ENCODE measurements around the gene CASP5. TPM values are rescaled to one million over a fixed set of nuclear protein-coding genes. Genes with fewer than 3 reads are reported as not detected.

CASP5 gene
- polyA plus RNA-seq, 1 experiment, result not detected

- no peak for DNase-seq (ENCODE audit: low read depth)
- CTCF ChIA-PET, result no interaction called here
Measured at GRCh38 chr11:105005451-105005845, 17.5 kb downstream of the CASP5 start.

DNA sequence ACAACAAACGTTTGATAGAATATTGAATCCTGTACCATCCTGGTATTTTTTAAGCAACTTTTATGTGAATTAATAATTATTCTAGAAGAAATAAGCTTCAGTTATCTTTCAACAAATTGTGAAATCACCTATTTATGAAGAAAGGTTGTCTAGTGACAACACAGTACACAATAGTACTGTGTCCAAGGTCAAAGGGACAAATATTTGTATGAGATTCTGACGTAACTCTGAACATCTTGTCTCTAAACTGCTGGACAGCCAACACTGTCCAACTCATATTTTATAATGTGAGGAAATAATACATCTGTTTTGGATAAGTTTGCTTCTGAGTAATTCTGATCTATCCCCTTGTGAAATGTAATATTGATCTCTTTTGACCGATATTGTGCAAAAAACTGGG, 18.9 kb downstream of the CASP5 start:
- POLR2A ChIA-PET, result no interaction called here

More at GRCh38 chr11:105005451-105005845, 17.5 kb downstream of the CASP5 start:
- Histone ChIP-seq H3K27me3 (ENCODE audit: control insufficient read depth, insufficient read depth, low read length) (no peaks in the 10 kb centered on the region), H3K36me3 (ENCODE audit: control insufficient read depth, insufficient read depth, low read length) (no peaks in the 10 kb centered on the region), H3K4me3 (ENCODE audit: low read depth, low read length) (no peak overlapping the region)
- POLR2A ChIA-PET, result no interaction called here
- TF ChIP-seq, protein P1, sequence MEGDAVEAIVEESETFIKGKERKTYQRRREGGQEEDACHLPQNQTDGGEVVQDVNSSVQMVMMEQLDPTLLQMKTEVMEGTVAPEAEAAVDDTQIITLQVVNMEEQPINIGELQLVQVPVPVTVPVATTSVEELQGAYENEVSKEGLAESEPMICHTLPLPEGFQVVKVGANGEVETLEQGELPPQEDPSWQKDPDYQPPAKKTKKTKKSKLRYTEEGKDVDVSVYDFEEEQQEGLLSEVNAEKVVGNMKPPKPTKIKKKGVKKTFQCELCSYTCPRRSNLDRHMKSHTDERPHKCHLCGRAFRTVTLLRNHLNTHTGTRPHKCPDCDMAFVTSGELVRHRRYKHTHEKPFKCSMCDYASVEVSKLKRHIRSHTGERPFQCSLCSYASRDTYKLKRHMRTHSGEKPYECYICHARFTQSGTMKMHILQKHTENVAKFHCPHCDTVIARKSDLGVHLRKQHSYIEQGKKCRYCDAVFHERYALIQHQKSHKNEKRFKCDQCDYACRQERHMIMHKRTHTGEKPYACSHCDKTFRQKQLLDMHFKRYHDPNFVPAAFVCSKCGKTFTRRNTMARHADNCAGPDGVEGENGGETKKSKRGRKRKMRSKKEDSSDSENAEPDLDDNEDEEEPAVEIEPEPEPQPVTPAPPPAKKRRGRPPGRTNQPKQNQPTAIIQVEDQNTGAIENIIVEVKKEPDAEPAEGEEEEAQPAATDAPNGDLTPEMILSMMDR (IDR thresholded peaks at IDR 0.05; ENCODE audit: insufficient read depth, low read depth, low read length), result no peak

DNA sequence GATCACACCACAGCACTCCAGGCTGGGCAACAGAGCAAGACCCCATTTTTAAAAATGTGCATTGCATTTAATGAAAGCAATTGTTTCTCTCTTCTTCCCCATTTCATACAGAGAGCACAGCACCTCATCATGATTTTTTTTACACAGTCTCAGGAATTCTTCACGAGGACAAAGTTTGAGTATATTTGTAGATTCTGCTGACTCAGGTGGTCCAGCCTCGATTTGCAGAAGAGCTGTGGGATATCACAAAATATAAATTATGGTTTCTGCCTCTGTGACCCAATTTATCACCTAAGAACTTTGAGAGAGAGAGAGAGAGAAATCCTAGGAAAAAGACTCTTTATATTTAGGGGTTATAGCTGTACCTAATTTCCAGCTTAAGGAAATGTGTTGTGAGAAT, 19.8 kb downstream of the CASP5 start:
- Histone ChIP-seq H3K36me3 (ENCODE audit: control insufficient read depth, insufficient read depth, low read length) (no peaks in the 10 kb centered on the region), H3K4me3 (ENCODE audit: low read depth, low read length) (no peak overlapping the region), H3K27me3 (ENCODE audit: control insufficient read depth, insufficient read depth, low read length) (no peaks in the 10 kb centered on the region)
- TF ChIP-seq, protein P1 (IDR thresholded peaks at IDR 0.05; ENCODE audit: insufficient read depth, low read depth, low read length), result no peak
- POLR2A ChIA-PET, result no interaction called here
- CTCF ChIA-PET, result no interaction called here
- no peak for DNase-seq (ENCODE audit: low read depth)

More for the DNA sequence above, 18.9 kb downstream of the CASP5 start:
- TF ChIP-seq, protein P1 (IDR thresholded peaks at IDR 0.05; ENCODE audit: insufficient read depth, low read depth, low read length), result no peak
- no peaks in the 10 kb centered on the region for H3K36me3 ChIP-seq (ENCODE audit: control insufficient read depth, insufficient read depth, low read length)
- DNase-seq (ENCODE audit: low read depth), result no peak
- CTCF ChIA-PET, result no interaction called here
- H3K27me3 ChIP-seq (ENCODE audit: control insufficient read depth, insufficient read depth, low read length), result no peaks in the 10 kb centered on the region
- H3K4me3 ChIP-seq (ENCODE audit: low read depth, low read length), result no peak overlapping the region

DNA sequence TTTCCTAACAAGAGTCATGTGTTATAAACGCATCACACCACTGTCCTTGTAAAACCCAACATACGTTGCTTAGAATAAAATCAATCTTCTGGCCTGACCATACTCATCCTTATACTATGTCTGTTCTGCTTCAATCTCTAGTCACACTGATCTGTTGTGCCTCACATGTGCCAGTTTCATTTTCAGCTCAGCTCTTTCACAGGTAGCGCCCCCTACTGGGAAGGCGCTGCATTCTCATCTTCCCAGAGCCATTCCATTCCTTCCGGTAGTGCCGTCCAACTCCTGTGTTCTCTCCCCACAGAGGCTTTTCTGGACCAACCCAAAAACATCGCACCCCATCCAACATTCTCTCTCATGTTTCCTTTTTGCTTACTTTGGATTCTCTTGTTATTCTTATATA, 22.2 kb downstream of the CASP5 start:
- CTCF ChIA-PET, result no interaction called here
- POLR2A ChIA-PET, result no interaction called here
- no peak overlapping the region for H3K4me3 ChIP-seq (ENCODE audit: low read depth, low read length)

GRCh38 chr11:105000167-105000566, 22.8 kb downstream of the CASP5 start:
- TF ChIP-seq, protein P1 (IDR thresholded peaks at IDR 0.05; ENCODE audit: insufficient read depth, low read depth, low read length), result 0 out of 2 replicates have a peak, but pooled peaks have one; percentile 5
- ChIA-PET CTCF (no interaction called here), POLR2A (no interaction called here)
- DNase-seq (ENCODE audit: low read depth), result no peak
- Histone ChIP-seq H3K36me3 (ENCODE audit: control insufficient read depth, insufficient read depth, low read length) (no peaks in the 10 kb centered on the region), H3K27me3 (ENCODE audit: control insufficient read depth, insufficient read depth, low read length) (no peaks in the 10 kb centered on the region), H3K4me3 (ENCODE audit: low read depth, low read length) (no peak overlapping the region)

More for the DNA sequence above, 22.2 kb downstream of the CASP5 start:
- TF ChIP-seq, protein P1 (IDR thresholded peaks at IDR 0.05; ENCODE audit: insufficient read depth, low read depth, low read length), result peak; percentile 42; the same call in 1 of the 2 replicates
- no peaks in the 10 kb centered on the region for H3K36me3 ChIP-seq (ENCODE audit: control insufficient read depth, insufficient read depth, low read length)
- H3K27me3 ChIP-seq (ENCODE audit: control insufficient read depth, insufficient read depth, low read length), result no peaks in the 10 kb centered on the region
- DNase-seq (ENCODE audit: low read depth), result no peak
